HG03575 (cell line): Measurements from ENCODE around the gene CTNNBIP1.
"Not testable (repeated sequence)": the region's sequence is repeated elsewhere in the genome, so short reads cannot be mapped to it uniquely, and the experiment has no call there.

Source experiments
- ATAC-seq: cut with Tn5 transposase; IDR thresholded peaks from one replicate; pipeline ENCODE4 v1.9.1; 2021; ENCODE audit not compliant: unreplicated experiment, insufficient number of reproducible peaks, low FRiP score; ENCODE audit errors: extremely low read depth

The CTNNBIP1 gene

DNA sequence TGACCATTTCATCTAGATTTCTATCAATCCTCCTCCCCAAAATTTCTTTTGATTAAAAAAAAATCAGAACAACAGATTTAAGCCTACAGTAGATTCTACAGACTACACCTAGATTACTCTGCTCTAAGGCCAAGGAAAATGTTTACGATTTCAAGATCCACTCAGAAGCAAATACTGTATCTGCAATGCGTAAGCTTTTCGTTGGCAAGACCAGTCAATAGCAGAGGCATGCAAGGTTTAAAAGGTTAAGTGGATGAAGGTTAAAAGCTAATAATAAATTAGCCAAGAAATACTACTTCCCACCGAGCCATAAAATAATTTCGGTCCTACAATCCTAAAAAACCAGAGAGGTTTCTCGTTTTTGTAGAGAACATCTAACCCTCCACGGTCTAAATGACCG is 87.6 kb downstream of the CTNNBIP1 start:
- no peak for ATAC-seq

DNA sequence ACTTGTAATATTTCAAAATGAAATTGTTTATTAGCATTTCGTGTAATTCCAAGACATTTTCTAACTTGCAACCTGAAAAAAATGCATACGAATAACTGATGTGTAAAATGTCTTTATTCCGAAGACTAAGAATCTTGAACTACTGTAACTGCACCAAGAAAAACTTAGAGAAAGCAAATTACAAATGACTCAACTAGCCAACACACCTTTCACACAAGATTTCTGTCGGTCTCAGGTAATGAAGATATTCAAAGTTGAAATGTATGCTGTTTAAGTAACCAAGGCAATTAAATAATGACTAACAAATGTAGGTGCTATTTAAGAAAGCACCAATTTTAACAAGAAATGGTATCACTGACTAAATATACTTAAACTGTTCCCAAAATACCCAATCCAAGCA is 88.4 kb downstream of the CTNNBIP1 start:
- no peak for ATAC-seq

DNA sequence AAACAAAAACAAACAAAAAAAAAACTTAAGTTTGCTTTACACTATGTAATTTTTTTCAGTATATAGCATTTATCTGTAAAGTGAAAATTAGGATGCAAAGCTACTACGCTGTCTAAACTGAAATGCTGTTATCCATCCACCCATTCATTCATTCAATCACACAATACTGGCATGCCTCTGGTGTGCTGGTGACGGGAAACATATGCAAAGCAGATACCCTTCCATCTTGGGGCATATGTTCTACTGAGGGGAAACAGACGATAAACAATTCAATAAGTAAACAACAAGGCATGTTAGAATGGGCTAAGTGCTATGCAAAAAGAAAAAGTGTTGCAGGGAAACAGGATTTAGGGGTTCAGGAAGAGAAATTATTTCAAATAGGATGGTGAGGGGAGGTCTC is 89.5 kb downstream of the CTNNBIP1 start:
- no peak for ATAC-seq

DNA sequence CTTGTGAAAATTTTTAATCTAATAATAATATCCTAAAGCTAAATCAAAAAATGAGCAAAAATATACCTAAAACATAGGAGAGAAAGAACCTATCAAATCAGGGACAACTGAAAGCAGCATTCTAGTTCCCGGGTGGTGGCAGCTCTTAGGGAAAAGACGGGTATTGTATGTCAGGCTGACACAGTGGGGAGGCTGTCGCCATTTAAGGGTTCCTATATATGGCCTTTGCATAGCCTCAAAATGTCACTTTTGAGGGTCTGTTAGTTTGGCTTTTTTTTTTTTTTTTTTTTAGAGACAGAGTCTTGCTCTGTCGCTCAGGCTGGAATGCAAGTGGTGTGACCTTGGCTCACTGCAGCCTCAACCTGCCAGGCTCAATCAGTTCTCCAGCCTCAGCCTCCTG is 92.3 kb downstream of the CTNNBIP1 start:
- ATAC-seq = no peak

GRCh38 chr1:9816199-9816598 is 93.9 kb downstream of the CTNNBIP1 start:
- ATAC-seq = no peak

GRCh38 chr1:9815150-9815549 is 94.9 kb downstream of the CTNNBIP1 start:
- ATAC-seq = no peak

GRCh38 chr1:9814619-9815018 is 95.5 kb downstream of the CTNNBIP1 start:
- no peak for ATAC-seq

DNA sequence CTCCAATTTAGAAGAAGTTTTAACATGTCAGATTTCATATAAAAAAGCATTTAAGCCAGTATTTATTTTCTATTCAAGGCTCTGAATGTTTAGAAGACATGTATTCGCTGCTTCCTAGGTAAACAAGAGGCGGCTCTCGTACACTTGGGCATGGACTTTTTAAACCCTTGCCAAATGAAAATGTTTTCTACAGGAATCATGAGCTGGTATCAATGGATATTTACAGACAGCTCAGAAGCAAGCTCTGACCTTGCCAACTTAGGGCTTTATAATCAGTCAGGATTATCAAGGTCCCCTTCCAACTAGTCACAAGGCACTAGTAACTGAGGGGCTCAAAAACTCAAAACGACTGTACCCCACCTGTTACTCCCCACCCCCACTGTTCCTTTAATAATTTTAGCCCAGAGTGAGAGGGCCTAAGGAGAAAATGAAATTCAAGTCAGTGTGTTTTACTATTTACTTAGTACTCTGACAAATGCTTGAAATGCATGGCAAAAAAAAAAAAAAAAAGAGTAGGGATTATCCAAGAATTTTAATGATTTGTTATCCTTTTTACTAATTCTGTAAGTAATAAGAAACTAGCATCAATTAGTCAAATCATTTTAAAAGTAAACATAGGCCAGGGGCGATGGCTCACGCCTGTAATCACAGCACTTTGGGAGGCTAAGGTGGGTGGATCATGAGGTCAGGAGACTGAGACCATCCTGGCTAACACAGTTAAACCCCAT is 98.7 kb downstream of the CTNNBIP1 start:
- no peak for ATAC-seq

GRCh38 chr1:9809100-9809510 is 101.0 kb downstream of the CTNNBIP1 start:
- no peak for ATAC-seq

GRCh38 chr1:9808459-9808858 is 101.6 kb downstream of the CTNNBIP1 start:
- no peak for ATAC-seq

DNA sequence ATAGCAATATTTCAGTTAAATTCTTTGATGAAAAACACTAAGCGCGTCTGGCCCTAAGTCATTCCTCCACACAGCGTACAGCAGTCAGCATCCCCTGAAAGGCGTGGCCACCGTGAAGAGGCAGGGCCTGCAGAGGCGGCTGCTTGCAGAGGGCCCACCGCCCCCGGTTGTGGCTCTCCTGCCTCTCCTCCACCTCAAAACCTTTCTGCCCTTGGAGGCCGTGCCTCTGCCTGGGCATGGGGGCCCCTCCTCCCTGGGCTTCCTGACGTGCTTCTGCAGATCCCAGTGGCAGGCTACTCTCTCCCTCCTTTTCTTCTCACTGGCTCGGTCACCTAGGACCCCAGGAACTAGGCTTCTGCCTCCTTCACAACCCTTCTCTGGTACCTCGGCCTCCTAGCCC is 102.5 kb downstream of the CTNNBIP1 start:
- ATAC-seq = no peak

GRCh38 chr1:9805972-9806371 is 104.1 kb downstream of the CTNNBIP1 start:
- not testable (repeated sequence) for ATAC-seq

DNA sequence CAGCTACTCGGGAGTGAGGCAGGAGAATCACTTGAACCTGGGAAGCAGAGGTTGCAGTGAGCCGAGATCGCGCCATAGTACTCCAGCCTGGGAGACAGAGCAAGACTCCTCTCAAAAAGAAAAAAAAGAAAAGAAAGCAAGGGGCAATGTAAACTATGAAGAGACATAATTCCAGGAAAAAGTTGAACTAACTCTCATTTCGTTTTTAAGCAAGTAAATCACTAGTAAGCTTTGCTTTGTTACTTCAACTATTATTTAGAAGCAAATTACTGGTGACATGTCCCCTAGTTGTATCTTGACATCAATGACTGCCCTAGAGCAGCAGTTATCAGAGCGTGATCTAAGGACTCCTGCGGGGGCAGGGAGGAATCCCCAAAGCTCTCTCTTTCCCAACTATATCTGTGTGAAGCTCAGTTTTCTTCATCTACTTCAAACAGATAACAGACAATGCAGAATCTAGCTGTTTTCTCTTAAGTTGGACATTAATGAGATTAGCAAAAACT is 105.0 kb downstream of the CTNNBIP1 start:
- ATAC-seq = no peak

GRCh38 chr1:9803003-9803918 is 106.8 kb downstream of the CTNNBIP1 start:
- ATAC-seq = not testable (repeated sequence)

GRCh38 chr1:9801909-9802308 is 108.2 kb downstream of the CTNNBIP1 start:
- ATAC-seq = no peak
